PC-9 (cell line): ENCODE measurements around the gene FGD6.

Experiments
- CTCF ChIP-seq: fragments of 200-600 bp; sonication (generic); conservative IDR thresholded peaks from 2 replicates; pipeline ENCODE4 v1.6.1; 2017; ENCODE audit warnings: mixed run types, antibody characterized with exemption, mild to moderate bottlenecking, moderate library complexity
- EZH2 ChIP-seq: fragments of 200-600 bp; sonication (generic); IDR thresholded peaks from 2 replicates; pipeline ENCODE4 v1.8.0; 2017; ENCODE audit warnings: antibody characterized with exemption, low read depth

GRCh38 chr12:95213119-95213518, 4.1 kb downstream of the FGD6 start:
- TF ChIP-seq CTCF, result no peak
- no peak for TF ChIP-seq EZH2
